Trophoblast cell (in vitro differentiated cells and primary cell): ENCODE results near the gene RGP1.

ENCODE experiments used
- DNase-seq, 2 donors: peaks; one replicate each; pipeline ENCODE4 v3.0.0-alpha.2; 2016
- H2AFZ ChIP-seq: 2 replicates; pipeline ENCODE4 v1.6.1; 2013; ENCODE audit warnings: low read length, moderate library complexity, mild to moderate bottlenecking; ENCODE audit not compliant: insufficient read depth, poor library complexity
- H2AK5ac ChIP-seq: 2 replicates; pipeline ENCODE4 v1.6.1; 2013; ENCODE audit warnings: mild to moderate bottlenecking, low read length
- H2BK120ac ChIP-seq: 2 replicates; pipeline ENCODE4 v1.6.1; 2013; ENCODE audit warnings: low read length, mild to moderate bottlenecking, moderate library complexity; ENCODE audit not compliant: insufficient read depth, poor library complexity
- H2BK12ac ChIP-seq: 2 replicates; pipeline ENCODE4 v1.6.1; 2013; ENCODE audit warnings: mild to moderate bottlenecking, low read length, moderate library complexity
- H2BK5ac ChIP-seq: 2 replicates; pipeline ENCODE4 v1.6.1; 2013; ENCODE audit warnings: low read length, low read depth, moderate library complexity, mild to moderate bottlenecking; ENCODE audit not compliant: poor library complexity
- H3K14ac ChIP-seq: 2 replicates; pipeline ENCODE4 v1.6.1; 2013; ENCODE audit warnings: mild to moderate bottlenecking, low read length
- H3K18ac ChIP-seq: 2 replicates; pipeline ENCODE4 v1.6.1; 2013; ENCODE audit warnings: mild to moderate bottlenecking, low read length
- H3K23ac ChIP-seq: 2 replicates; pipeline ENCODE4 v1.6.1; 2013; ENCODE audit warnings: low read length
- H3K27ac ChIP-seq: 2 replicates; pipeline ENCODE4 v1.5.1; 2013; ENCODE audit warnings: low read depth, mild to moderate bottlenecking, inconsistent platforms, low read length, moderate library complexity
- H3K27me3 ChIP-seq: 2 replicates; pipeline ENCODE4 v1.6.1; 2013; ENCODE audit warnings: inconsistent platforms, mild to moderate bottlenecking, low read length, moderate library complexity; ENCODE audit not compliant: insufficient read depth
- H3K36me3 ChIP-seq, 2 experiments: 1 replicate in 1 of 2; 2 replicates in 1 of 2; pipeline ENCODE4 v1.6.1; 2013; ENCODE audit warnings: low read length in 2 of 2, mild to moderate bottlenecking in 2 of 2, moderate library complexity in 1 of 2; ENCODE audit not compliant: insufficient read depth in 2 of 2, control insufficient read depth in 1 of 2
- H3K4ac ChIP-seq: 2 replicates; pipeline ENCODE4 v1.6.1; 2013; ENCODE audit warnings: low read depth, mild to moderate bottlenecking, low read length, moderate library complexity
- H3K4me1 ChIP-seq, 2 experiments: 1 replicate in 1 of 2; 2 replicates in 1 of 2; pipeline ENCODE4 v1.6.1; 2013; ENCODE audit warnings: low read length in 2 of 2, mild to moderate bottlenecking in 2 of 2, moderate library complexity in 1 of 2; ENCODE audit not compliant: insufficient read depth in 2 of 2, control insufficient read depth in 1 of 2
- H3K4me2 ChIP-seq: 2 replicates; pipeline ENCODE4 v1.6.1; 2013; ENCODE audit warnings: inconsistent platforms, mild to moderate bottlenecking, low read length, moderate library complexity
- H3K4me3 ChIP-seq: 2 replicates; pipeline ENCODE4 v1.5.1; 2013; ENCODE audit warnings: mild to moderate bottlenecking, low read depth, low read length, inconsistent platforms
- H3K79me1 ChIP-seq: one replicate; pipeline ENCODE4 v1.6.1; 2013; ENCODE audit warnings: low read length
- H3K79me2 ChIP-seq: 2 replicates; pipeline ENCODE4 v1.6.1; 2013; ENCODE audit warnings: low read length, mild to moderate bottlenecking; ENCODE audit not compliant: control insufficient read depth, insufficient read depth, poor library complexity
- H3K9ac ChIP-seq: 2 replicates; pipeline ENCODE4 v1.6.1; 2013; ENCODE audit warnings: mild to moderate bottlenecking, low read length
- H3K9me3 ChIP-seq: 2 replicates; pipeline ENCODE4 v1.6.1; 2013; ENCODE audit warnings: low read depth, mild to moderate bottlenecking, control low read depth, inconsistent platforms, low read length; ENCODE audit not compliant: insufficient read depth
- H4K12ac ChIP-seq: 2 replicates; pipeline ENCODE4 v1.6.1; 2013; ENCODE audit warnings: low read depth, mild to moderate bottlenecking, low read length, moderate library complexity
- H4K8ac ChIP-seq: 2 replicates; pipeline ENCODE4 v1.6.1; 2013; ENCODE audit warnings: low read depth, mild to moderate bottlenecking, low read length, moderate library complexity
- H4K91ac ChIP-seq: one replicate; pipeline ENCODE4 v1.6.1; 2013; ENCODE audit warnings: low read depth, mild to moderate bottlenecking, low read length, moderate library complexity
- WGBS: extraction: QIAGEN DNeasy Blood & Tissue Kit; methylation state at CpG from one replicate; pipeline ENCODE4 v1.1.7; 2013; ENCODE audit warnings: missing lambda C conversion rate; ENCODE audit not compliant: insufficient read length, insufficient coverage; ENCODE audit errors: extremely low coverage; 5-methylcytosine and 5-hydroxymethylcytosine counted together

RGP1 gene

GRCh38 chr9:35790385-35791296, 41.6 kb downstream of the RGP1 start:
- peak; percentile 47 to 87 for DNase-seq
- Histone ChIP-seq H4K8ac (peak overlapping the region; percentile 82), H3K27me3 (no peaks in the 10 kb centered on the region), H3K18ac (peak overlapping the region; percentile 3), H3K23ac (no peak overlapping the region), H4K12ac (peak overlapping the region; percentile 1), H3K79me2 (no peaks in the 10 kb centered on the region), H3K14ac (peak overlapping the region; percentile 15), H2BK120ac (no peak overlapping the region), H4K91ac (peak overlapping the region; percentile 77), H3K9ac (no peak overlapping the region), H3K36me3 (no peaks in the 10 kb centered on the region), H3K4me2 (peak overlapping the region; percentile 39), H2AK5ac (no peak overlapping the region), H3K4ac (no peak overlapping the region), H2BK12ac (peak overlapping the region; percentile 68), H3K27ac (no peak overlapping the region), H2AFZ (peak overlapping the region; percentile 28), H3K4me1 (peaks cover 11 to 25% of the 10 kb centered on the region in 2 experiments), H3K9me3 (no peaks in the 10 kb centered on the region), H3K4me3 (peak overlapping the region; percentile 18), H2BK5ac (no peak overlapping the region), H3K79me1 (peaks cover 3% of the 10 kb centered on the region)
- WGBS = no CpG with 5 or more reads among the region's 37 CpGs

GRCh38 chr9:35791297-35791921, 42.3 kb downstream of the RGP1 start, which contains the start of gene NPR2:
Gene NPR2, plus strand, starts transcription at chr9:35791591. Its CDS starts 818 bp downstream, at chr9:35792409.
- no peaks in the 10 kb centered on the region for H3K27me3 ChIP-seq
- peak within 1 kb of the TSS; percentile 47 for H4K12ac ChIP-seq
- no peak within 1 kb of the TSS for H2BK5ac ChIP-seq
- DNase-seq = peak in 1 of 2 donors; percentile 43
- H3K23ac ChIP-seq = no peak within 1 kb of the TSS
- H3K18ac ChIP-seq = peak within 1 kb of the TSS; percentile 75
- H3K4ac ChIP-seq = peak within 1 kb of the TSS; percentile 75
- peak within 1 kb of the TSS; percentile 68 for H2BK12ac ChIP-seq
- H2AK5ac ChIP-seq = no peak within 1 kb of the TSS
- peak within 1 kb of the TSS; percentile 38 for H3K4me3 ChIP-seq
- peak within 1 kb of the TSS; percentile 49 for H2AFZ ChIP-seq
- H3K9ac ChIP-seq = peak within 1 kb of the TSS; percentile 2
- peaks cover 3% of the 10 kb centered on the region for H3K79me1 ChIP-seq
- H3K4me2 ChIP-seq = peak within 1 kb of the TSS; percentile 85
- peak within 1 kb of the TSS; percentile 90 for H4K8ac ChIP-seq
- peaks cover 11 to 25% of the 10 kb centered on the region in 2 experiments for H3K4me1 ChIP-seq
- no peaks in the 10 kb centered on the region for H3K79me2 ChIP-seq
- H2BK120ac ChIP-seq = peak within 1 kb of the TSS; percentile 65
- peak within 1 kb of the TSS; percentile 78 for H3K14ac ChIP-seq
- no peaks in the 10 kb centered on the region for H3K9me3 ChIP-seq
- H3K27ac ChIP-seq = no peak within 1 kb of the TSS
- no CpG with 5 or more reads among the region's 64 CpGs for WGBS
- H3K36me3 ChIP-seq = no peaks in the 10 kb centered on the region
- H4K91ac ChIP-seq = peak within 1 kb of the TSS; percentile 88

GRCh38 chr9:35792024-35792813, 43.1 kb downstream of the RGP1 start:
- H2AK5ac ChIP-seq = peak overlapping the region; percentile 18
- H3K4ac ChIP-seq = no peak overlapping the region
- H2BK120ac ChIP-seq = no peak overlapping the region
- H3K18ac ChIP-seq = no peak overlapping the region
- peak overlapping the region; percentile 3 for H3K4me3 ChIP-seq
- peaks cover 12 to 25% of the 10 kb centered on the region in 2 experiments for H3K4me1 ChIP-seq
- no peak overlapping the region for H3K23ac ChIP-seq
- no peak overlapping the region for H4K8ac ChIP-seq
- H3K79me1 ChIP-seq = peaks cover 3% of the 10 kb centered on the region
- H3K14ac ChIP-seq = no peak overlapping the region
- H3K27ac ChIP-seq = no peak overlapping the region
- peak overlapping the region; percentile 88 for H4K91ac ChIP-seq
- no peaks in the 10 kb centered on the region for H3K9me3 ChIP-seq
- H2AFZ ChIP-seq = no peak overlapping the region
- no CpG with 5 or more reads among the region's 34 CpGs for WGBS
- H3K9ac ChIP-seq = no peak overlapping the region
- no peaks in the 10 kb centered on the region for H3K27me3 ChIP-seq
- H3K36me3 ChIP-seq = no peaks in the 10 kb centered on the region
- H2BK5ac ChIP-seq = no peak overlapping the region
- no peak overlapping the region for H3K4me2 ChIP-seq
- no peak overlapping the region for H2BK12ac ChIP-seq
- H4K12ac ChIP-seq = no peak overlapping the region
- no peak for DNase-seq
- no peaks in the 10 kb centered on the region for H3K79me2 ChIP-seq

GRCh38 chr9:35792826-35793225, 43.7 kb downstream of the RGP1 start:
- H2BK120ac ChIP-seq = no peak overlapping the region
- peak overlapping the region; percentile 3 for H3K4me3 ChIP-seq
- peak overlapping the region; percentile 32 for H2AK5ac ChIP-seq
- no peaks in the 10 kb centered on the region for H3K9me3 ChIP-seq
- no peaks in the 10 kb centered on the region for H3K36me3 ChIP-seq
- no peak overlapping the region for H4K8ac ChIP-seq
- H3K4ac ChIP-seq = no peak overlapping the region
- no peak overlapping the region for H3K27ac ChIP-seq
- H3K79me2 ChIP-seq = no peaks in the 10 kb centered on the region
- no peak for DNase-seq
- H3K18ac ChIP-seq = no peak overlapping the region
- peak overlapping the region; percentile 22 for H3K4me2 ChIP-seq
- H3K79me1 ChIP-seq = peaks cover 5% of the 10 kb centered on the region
- no peak overlapping the region for H3K14ac ChIP-seq
- no peak overlapping the region for H2AFZ ChIP-seq
- no peak overlapping the region for H2BK5ac ChIP-seq
- no peaks in the 10 kb centered on the region for H3K27me3 ChIP-seq
- H3K23ac ChIP-seq = no peak overlapping the region
- no CpG with 5 or more reads among the region's 14 CpGs for WGBS
- H3K4me1 ChIP-seq = peaks cover 14 to 28% of the 10 kb centered on the region in 2 experiments
- no peak overlapping the region for H2BK12ac ChIP-seq
- no peak overlapping the region for H4K91ac ChIP-seq
- no peak overlapping the region for H3K9ac ChIP-seq
- no peak overlapping the region for H4K12ac ChIP-seq
